Epidermal melanocyte (primary cell): ENCODE data around the gene MPHOSPH10.
"Not testable (repeated sequence)": the region's sequence is repeated elsewhere in the genome, so short reads cannot be mapped to it uniquely, and the experiment has no call there.

Experiments
- DNase-seq: peaks from one replicate; pipeline ENCODE4 v3.0.0; 2011; ENCODE audit warnings: low spot score; ENCODE audit not compliant: insufficient read length

MPHOSPH10 gene

GRCh38 chr2:71122387-71123298 is 7.8 kb upstream of the MPHOSPH10 start:
- no peak for DNase-seq

GRCh38 chr2:71125506-71126294 is 4.7 kb upstream of the MPHOSPH10 start:
- no peak for DNase-seq

- DNase-seq = no peak
These were observed 3.5 kb upstream of the MPHOSPH10 start for GRCh38 chr2:71126957-71127356.

- no peak for DNase-seq
These were observed 1.1 kb upstream of the MPHOSPH10 start for GRCh38 chr2:71129114-71129901.

- DNase-seq = peak; percentile 24
These were observed 607 bp upstream of the MPHOSPH10 start for GRCh38 chr2:71129902-71130151.

- DNase-seq = no peak
These were observed 441 bp downstream of the MPHOSPH10 start for GRCh38 chr2:71130905-71131244.

- not testable (repeated sequence) for DNase-seq
These were observed 1.1 kb downstream of the MPHOSPH10 start for GRCh38 chr2:71131387-71132166.

GRCh38 chr2:71133603-71134002 is 3.2 kb downstream of the MPHOSPH10 start:
- DNase-seq = no peak

DNA sequence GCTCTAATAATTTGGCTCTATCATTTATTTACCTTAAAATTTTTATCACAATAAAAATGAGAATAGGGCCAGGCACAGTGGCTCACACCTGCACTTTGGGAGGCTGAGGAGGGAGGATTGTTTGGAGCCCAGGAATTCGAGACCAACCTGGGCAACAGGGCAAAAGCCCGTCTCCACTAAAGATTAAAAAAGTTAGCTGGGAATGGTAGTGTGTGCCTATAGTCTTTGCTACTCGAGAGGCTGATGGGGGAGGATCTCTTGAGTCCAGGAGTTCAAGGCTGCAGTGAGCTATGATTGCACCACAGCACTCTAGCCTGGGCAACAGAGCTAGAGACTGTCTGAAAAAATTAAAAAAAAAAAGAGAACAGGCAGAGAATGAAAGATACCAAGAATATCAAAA is 5.7 kb downstream of the MPHOSPH10 start:
- no peak for DNase-seq

- DNase-seq = no peak
These were observed 13.3 kb downstream of the MPHOSPH10 start for GRCh38 chr2:71143782-71144181.

- DNase-seq = no peak
These were observed 18.2 kb downstream of the MPHOSPH10 start for GRCh38 chr2:71148506-71149063.

GRCh38 chr2:71150082-71150816 is 19.8 kb downstream of the MPHOSPH10 start:
- no peak for DNase-seq

DNA sequence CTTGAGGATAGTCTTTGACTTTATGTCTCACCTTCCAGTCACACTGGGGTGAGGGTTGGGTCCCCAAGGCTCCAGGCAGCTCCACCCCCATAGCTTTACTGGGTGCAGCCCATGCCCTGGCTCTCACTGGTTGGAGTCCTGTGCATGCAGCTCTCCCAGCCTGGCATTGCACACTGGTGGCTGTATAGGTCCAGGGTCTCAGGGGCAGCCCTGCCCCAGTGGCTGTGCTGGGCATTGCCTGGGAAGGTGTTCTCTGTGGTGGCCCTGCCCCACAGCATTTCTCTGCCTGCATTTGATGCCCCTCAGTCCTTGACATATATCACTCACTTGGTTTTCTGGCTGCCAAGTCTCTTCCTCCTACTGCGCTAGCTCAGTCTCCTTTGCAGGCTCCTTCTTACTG is 21.2 kb downstream of the MPHOSPH10 start:
- no peak for DNase-seq

- DNase-seq = no peak
These were observed 23.3 kb downstream of the MPHOSPH10 start for GRCh38 chr2:71153585-71154224.

- no peak for DNase-seq
These were observed 23.8 kb downstream of the MPHOSPH10 start for GRCh38 chr2:71154279-71154678.

DNA sequence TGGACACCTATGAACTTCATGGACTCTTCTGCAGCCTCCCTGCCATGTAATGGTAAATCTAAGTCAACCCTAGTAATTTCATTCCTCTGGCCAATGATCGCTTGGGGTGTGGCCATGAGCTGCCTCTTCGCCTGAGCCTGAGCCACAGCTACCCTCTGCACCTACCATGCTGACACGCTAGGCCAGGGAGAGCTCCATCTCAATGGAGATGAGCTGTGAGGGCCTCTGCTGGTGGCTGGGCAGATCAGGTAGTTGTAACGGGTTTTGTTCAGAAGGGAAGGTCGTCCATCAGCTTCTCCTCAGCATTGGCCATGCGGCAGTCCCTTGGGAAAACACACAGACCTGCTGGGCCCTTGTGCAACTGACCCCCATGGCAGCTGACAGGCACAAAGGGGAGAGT is 24.4 kb downstream of the MPHOSPH10 start:
- no peak for DNase-seq

GRCh38 chr2:71155846-71156245 is 25.4 kb downstream of the MPHOSPH10 start:
- DNase-seq = no peak

DNA sequence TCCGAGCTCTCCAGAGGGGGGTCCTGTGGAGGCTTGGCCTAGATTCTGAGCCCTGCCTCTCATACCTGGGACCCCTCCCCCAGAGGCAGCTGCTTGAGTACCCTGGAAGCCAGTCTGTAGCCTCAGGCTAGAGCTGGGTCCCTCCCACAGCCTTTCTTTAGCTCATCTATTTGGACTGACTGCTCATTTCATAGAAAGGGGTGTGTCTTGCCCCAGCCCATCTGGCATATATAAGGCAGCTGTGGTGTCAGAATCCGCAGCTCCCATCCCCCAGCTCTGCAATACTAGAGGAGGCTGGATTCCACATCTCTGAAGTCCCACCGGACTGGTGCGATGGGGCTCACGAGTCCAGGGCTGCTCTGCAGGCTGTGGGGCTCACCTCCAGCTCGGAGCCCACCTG is 26.1 kb downstream of the MPHOSPH10 start:
- DNase-seq = no peak

DNA sequence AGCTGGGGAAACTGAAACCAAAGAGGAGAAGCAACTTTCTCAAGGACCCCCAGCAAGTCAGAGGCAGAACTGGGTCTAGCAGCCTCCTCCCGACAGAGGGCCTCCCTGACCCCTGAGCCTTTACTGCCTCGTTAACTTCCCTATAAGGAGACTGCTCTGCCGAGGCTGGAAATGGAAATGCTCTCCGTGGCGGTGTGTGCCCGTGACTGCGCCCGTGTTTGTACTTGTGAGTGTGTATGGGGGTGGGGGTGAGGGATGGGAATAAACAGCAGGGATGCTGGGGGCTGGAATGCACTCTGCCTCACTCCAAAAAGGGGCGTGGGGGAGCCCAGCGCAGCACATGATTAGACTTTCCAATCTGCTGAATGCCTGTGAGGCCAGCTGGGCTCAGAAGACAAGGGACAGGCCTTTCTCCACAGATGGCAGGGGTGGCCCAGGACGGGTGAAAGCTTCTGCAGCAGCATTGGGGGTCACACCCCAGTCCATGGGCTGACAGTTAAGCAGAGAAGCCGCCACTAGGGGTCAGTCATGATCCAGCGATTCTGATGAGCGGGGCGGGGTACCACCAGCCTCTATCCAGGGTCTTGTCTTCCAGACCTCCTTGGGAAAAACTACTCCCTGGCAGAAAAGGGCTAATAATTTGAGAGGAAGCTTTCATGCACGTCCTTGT is 26.8 kb downstream of the MPHOSPH10 start:
- peak; percentile 23 for DNase-seq
